Measurements from ENCODE around the gene SSTR1.

GRCh38 chr14:38217553-38217952 is 9.8 kb downstream of the SSTR1 start:
- TF ChIP-seq FOS (IDR thresholded peaks at IDR 0.05; ENCODE audit: borderline replicate concordance, insufficient read depth, low read length), result no peak
- TF ChIP-seq CTCF (IDR thresholded peaks at IDR 0.05; ENCODE audit: extremely low read depth in 1 of 2, insufficient read depth in 1 of 2, low read depth in 1 of 2, low read length in 2 of 2), result no peak
- no peak for TF ChIP-seq JUN (IDR thresholded peaks at IDR 0.05; ENCODE audit: borderline replicate concordance, insufficient read depth, insufficient read length, low read depth)
- TF ChIP-seq POLR2AphosphoS5 (IDR thresholded peaks at IDR 0.05; ENCODE audit: insufficient read depth, low read depth, low read length), result no peak
